Fibroblast of skin of right quadriceps (primary cell): Measurements from ENCODE around the gene CREBBP.
A peak's percentile ranks its signal among the peaks of the same experiment; 100 is the strongest.
"Not testable (repeated sequence)": the region's sequence is repeated elsewhere in the genome, so short reads cannot be mapped to it uniquely, and the experiment has no call there.

ENCODE experiments used
- DNase-seq: peaks from one replicate; pipeline ENCODE4 v3.0.0-alpha.2; 2013

CREBBP gene

DNA sequence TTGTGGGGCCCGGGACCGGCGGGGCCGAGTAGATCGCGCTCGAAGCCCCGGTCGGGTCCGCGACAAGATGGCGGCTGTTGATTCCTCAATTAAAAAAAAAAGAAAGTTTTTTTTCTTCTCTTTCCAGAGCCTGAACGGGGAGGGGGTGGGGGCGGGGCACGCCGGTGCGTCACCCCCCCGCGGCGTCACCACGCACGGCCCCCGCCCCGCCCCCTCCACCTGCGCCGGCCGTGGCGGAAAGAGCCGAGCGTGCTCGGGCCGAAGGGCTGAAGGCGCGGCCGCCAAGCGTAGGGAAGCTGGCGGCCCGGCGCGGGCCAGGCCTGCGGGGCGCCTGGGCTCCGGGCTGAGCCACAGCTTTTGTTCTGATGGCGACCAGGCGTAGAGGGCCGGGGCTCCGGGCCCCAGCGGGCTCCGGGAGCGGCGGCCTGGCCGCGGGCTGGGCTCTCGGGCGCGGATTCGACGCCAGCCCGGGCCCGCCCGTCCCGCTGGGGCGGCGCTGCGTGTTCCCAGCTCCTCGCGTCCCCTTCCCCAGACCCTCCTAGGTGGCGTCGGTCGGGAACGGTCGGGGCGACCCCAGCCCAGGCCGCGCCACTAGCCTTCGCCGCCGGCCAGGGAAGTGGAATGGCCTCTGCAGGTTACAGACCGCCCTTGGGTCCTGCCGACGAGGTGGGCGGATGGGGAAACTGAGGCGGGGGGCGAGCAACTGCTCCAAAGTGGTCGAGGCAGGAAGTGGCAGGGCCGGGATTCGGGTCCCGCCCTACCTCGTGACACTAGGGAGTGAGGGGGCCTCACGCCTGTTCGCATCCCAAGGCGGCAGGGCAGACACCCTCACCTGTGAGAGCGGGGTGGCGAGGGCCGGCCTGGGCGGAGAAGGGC, at the start of gene CREBBP:
Gene CREBBP (minus strand): TSS at position 91 of the 876 bp plus-strand sequence. CDS start 797 bp downstream, outside the sequence.
- peak; percentile 91 for DNase-seq

GRCh38 chr16:3927147-3927546, 46.6 kb upstream of the CREBBP start:
- not testable (repeated sequence) for DNase-seq

- DNase-seq, result no peak
Measured at GRCh38 chr16:3924763-3925162, 44.2 kb upstream of the CREBBP start.

GRCh38 chr16:3922241-3922640, 41.7 kb upstream of the CREBBP start:
- no peak for DNase-seq

GRCh38 chr16:3920206-3920605, 39.7 kb upstream of the CREBBP start:
- no peak for DNase-seq

GRCh38 chr16:3919413-3919812, 38.9 kb upstream of the CREBBP start:
- no peak for DNase-seq

DNA sequence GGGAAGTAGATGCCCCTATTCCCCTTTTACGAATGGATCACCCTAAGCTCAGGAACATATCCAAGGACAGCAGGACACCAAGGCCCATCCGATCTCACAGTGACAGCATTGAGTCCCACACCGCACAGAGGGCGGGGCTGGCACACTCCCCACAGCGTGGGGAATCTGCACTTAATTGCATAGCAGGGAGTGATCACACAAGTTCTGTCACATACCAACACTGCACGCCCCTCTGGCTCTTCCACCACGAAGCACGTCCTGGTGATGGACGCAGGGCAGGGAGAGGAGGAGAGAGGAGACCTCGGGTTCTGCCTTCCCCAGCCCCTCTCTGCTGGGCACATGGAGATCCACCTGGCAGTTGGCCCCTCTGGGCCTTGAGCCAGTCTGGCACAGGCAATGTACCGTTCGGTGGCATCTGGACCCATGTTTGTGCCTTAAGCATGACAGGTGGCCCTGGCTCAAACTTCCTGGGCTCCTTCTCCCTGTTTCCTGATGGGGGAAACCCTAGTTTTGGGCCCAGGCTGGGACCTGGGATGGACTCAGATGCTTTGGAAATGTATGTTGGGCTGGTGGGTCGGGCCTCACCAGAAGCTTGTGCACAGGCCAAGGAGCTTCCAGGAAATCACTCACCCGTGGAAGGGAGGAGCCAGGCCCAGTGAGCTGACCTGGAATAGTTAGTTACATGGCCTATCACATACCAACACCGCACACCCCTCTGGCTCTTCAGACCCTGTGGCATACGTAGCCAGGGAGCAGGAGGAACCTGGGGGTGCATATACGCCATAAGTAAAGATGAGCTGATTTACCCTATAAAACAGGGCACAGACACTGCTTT, 35.1 kb upstream of the CREBBP start:
- DNase-seq, result no peak

DNA sequence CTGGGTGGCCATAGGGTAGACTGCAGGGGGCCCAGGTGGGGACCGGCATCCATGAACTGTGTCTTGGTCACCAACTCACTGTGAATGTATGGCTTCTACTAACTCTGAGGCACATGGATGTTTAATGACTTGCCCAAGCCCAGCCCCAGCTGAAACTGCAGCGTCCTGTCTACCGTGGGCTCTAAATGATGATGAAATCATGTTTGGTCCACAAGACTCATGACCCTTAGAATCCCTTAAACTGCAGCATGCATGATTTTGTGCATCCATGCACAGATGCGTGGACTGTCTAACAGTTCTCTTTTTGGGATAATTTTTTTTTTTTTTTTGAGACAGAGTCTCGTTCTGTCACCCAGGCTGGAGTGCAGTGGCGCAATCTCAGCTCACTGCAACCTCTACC, 32.4 kb upstream of the CREBBP start:
- DNase-seq, result no peak

GRCh38 chr16:3912373-3912772, 31.9 kb upstream of the CREBBP start:
- no peak for DNase-seq

- not testable (repeated sequence) for DNase-seq
Measured at GRCh38 chr16:3911741-3912140, 31.2 kb upstream of the CREBBP start.

DNA sequence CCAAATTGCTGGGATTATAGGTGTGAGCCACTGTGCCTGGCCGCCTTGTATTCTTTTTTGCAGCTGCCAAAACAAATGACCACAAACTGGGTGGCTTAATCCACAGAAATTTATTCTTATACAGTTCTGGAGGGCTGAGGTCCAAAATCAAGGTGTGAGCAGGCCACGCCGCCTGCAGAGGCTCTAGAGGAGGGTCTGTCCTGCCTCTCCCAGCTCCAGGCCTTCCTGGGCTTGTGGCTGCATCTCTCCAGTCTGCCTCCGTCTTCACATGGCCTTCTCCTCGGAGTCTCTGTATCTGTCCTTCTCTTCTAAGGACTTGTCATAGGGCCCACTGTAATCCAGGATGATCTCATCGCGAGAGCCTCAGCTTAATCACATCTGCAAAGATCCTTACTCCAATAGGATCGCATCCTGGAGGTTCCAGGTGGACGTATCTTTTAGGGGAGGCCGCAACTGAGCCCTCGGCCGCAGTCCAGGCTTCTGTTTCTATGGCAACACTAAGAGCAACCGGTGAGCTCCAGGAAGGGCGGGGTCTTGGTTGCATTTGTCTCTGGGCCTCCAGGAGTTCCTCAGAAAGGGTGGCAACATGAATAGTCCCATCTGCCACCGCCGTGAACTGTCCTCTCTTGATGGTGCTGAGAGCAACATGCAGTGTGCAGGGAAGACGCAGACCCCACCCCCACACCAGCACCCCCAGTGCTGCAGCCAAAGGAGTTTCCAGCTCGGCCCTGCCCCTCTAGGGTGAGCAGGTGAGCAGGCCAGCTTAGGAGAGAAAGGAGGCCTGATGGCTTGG, 29.5 kb upstream of the CREBBP start:
- DNase-seq, result no peak

DNA sequence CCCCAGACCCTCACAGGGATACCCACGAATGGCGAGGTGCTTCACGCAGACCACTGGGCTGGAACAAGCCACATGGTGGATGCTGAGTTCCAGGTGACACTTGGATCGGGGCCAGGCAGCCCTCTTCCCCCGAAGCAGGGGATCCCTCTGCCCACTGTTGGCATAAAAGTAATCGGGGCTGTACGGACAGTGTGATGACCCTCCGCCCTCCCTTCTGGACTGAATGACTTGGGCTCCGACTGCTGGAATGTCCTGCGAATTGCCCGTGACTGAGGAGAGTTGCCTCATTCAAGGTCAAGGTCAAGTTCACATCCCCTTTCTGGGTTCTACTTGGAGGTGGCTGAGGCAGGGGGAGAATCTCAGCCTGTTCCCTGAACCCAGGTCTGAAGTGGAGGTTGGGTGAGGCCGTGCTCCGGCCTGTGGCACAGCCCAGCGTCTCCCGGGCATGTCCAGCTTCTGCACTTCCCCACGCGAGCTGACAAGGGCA, 28.5 kb upstream of the CREBBP start:
- DNase-seq, result no peak

DNA sequence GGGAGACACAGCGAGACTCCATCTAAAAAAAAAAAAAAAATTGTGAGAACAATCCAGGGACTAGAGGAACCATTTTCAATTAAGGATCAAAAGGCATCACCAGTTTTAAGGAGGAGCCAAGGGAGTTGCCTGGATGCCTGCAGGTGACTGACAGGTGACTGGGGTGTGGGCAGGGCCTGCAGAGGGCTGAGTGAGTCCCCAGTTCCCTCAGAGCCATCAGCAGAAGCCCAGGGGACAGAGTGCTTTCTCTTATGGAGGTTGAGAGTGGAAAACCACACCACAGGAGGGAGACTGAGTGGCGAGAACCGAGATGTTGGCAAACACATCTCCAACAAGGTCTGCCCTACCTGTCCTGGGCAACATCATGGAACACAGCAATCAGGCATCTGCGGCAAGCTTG, 27.1 kb upstream of the CREBBP start:
- DNase-seq, result no peak

DNA sequence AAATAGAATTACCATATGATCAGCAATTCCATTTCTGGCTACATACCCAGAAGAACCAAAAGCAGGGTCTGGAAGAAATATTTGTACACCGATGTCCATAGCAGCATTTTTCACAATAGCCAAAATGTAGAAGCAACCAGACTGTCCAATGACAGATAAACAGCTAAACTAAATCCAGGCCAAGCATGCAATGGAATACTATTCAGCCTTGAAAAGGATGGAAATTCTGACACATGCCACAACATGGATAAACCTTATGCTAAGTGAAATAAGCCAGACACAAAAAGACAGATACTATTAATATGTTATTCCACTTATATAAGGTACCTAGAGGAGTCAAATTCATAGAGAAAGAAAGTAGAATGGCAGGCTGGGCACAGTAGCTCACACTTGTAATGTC, 25.9 kb upstream of the CREBBP start:
- no peak for DNase-seq

DNA sequence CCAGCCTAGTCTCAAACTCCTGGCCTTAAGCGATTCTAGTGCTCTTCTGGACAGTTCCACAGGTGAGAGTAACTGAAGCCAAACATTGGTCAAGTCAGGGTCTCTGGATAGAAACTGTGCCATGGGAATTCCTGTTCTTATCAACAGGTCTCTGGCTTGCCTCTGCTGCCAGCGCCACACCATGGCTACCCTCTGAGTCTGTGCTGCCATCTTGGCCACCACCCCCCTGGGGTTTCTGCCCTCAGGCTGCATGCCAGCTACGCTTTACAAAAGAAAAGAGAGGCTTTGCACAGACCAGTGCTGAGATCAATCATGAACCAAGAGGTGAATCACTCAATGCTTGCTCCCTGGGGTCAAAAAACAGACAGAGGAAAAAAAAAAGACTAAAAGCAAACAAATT, 24.4 kb upstream of the CREBBP start:
- no peak for DNase-seq

DNA sequence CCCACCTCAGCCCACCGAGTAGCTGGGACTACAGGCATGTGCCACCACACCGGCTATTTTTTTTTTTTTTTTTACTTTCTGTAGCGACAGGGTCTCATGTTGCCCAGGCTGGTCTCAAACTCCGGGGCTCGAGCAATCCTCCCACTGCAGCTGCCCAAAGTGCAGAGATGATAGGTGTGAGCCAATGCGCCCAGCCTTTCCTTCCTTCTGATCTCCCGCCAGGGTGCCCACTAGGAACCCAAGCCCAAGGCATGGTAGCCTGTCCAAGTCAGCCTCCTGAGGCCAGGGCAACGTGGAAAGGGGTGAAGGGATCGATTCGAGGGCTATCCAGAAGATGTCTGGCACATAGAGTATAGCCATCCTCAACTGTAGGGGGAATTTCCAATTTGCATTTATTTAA, 9.6 kb upstream of the CREBBP start:
- no peak for DNase-seq

DNA sequence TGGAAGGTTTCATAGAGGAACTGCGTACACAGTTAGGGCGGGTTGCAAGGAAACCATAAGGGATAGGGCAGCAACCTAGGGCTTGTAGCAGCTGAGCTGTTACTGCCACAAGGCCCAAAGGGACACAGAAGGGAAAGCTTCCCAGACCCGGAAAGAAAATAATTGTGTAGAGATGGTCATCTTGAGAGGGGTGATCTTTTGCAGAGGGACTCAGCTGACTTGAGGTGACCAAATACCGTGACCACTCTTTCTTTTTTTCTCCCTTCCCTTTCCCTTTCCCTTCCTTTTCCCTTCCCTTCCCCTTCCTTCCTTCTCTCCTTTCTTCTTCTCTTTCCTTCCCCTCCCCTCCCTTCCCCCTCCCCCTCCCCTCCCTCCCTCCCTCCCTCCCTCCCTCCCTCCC, 8.5 kb upstream of the CREBBP start:
- DNase-seq, result no peak

DNA sequence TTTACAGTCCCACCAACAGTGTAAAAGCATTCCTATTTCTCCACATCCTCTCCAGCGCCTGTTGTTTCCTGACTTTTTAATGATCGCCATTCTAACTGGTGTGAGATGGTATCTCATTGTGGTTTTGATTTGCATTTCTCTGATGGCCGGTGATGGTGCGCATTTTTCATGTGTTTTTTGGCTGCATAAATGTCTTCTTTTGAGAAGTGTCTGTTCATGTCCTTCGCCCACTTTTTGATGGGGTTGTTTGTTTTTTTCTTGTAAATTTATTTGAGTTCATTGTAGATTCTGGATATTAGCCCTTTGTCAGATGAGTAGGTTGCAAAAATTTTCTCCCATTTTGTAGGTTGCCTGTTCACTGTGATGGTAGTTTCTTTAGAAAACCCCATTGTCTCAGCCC, 5.5 kb upstream of the CREBBP start:
- DNase-seq, result not testable (repeated sequence)

GRCh38 chr16:3884398-3884797, 3.9 kb upstream of the CREBBP start:
- no peak for DNase-seq

- no peak for DNase-seq
Measured at GRCh38 chr16:3882531-3882930, 2.0 kb upstream of the CREBBP start.

DNA sequence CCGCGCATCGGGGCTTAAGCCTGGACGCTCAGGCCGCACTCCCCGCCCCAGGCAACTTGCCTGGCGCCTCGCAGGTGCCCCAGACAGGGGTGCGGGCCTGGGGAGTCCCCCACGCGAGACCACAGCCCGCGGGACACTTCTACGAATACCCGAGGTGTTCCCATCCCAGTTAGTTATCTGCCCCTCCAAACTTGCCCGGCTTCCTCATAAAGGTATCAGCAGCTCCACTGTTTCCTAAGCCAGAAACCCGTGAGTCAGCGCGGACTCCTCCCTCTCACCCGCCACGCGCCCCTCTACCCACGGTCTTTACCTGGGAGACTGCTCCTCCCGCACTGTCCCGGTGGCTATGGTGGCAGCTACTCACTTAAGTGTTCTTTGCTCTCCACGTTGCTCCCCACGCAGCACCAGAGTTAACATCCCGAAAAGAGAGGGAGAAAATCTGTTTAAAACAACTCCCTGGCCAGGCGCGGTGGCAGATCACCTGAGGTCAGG, 1.0 kb upstream of the CREBBP start:
- no peak for DNase-seq

DNA sequence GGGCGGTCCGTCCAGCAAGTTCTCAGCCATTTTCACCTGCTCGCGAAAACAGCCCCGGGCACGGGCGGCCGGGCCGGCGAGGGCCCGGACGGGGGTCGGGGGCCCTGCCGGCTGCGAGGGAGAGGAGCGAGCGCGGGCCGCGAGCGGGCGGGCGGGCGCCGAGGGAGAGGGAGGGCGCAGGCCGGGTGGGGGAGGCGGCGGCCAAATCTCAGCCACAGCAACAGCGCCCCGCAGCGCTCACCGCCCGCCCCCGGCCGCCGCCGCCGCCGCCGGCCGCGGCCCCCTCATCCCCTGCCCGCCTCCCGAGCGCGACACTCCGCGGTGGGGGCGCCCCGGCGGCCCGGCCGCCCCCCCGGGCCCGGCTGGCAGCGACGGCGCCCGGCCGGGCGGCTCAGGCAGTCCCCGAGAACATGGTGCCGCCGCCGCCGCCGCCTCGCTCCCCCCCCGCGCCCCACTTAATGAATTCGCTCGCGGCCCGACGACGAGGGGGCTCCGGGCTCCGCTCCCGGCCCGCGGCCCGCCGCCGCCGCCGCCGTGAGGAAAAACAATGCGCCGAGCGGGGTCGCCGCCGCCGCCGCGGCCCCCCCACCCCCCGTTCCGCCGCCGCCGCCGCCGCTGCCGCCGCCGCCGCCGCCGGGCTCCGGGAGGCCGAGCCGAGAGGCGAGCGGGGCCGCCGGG, 487 bp downstream of the CREBBP start:
- peak; percentile 62 for DNase-seq
